Activated T-cell treated with anti-CD3 and anti-CD28 coated beads for 4 hours (primary cell): Measurements from ENCODE around the gene SERPINF2.
"Not testable (repeated sequence)": the region's sequence is repeated elsewhere in the genome, so short reads cannot be mapped to it uniquely, and the experiment has no call there.

Experiments used
- DNase-seq: peaks from one replicate; pipeline ENCODE4 v3.0.0-alpha.2; 2020

Gene SERPINF2

DNA sequence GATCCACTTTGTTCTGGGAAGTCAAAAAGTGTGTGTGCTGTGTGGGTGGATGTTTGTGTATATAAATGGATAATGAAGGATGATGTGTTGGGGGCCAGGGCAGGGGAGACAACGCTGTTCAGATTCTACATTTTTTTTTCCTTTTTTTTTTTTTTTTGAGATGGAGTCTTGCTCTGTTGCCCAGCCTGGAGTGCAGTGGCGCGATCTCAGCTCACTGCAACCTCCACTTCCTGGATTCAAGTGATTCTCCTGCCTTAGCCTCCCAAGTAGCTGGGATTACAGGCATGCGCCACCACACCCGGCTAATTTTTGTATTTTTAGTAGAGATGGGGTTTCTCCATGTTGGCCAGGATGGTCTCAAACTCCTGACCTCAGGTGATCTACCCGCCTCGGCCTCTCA, 22.0 kb downstream of the SERPINF2 start:
- DNase-seq, result not testable (repeated sequence)

DNA sequence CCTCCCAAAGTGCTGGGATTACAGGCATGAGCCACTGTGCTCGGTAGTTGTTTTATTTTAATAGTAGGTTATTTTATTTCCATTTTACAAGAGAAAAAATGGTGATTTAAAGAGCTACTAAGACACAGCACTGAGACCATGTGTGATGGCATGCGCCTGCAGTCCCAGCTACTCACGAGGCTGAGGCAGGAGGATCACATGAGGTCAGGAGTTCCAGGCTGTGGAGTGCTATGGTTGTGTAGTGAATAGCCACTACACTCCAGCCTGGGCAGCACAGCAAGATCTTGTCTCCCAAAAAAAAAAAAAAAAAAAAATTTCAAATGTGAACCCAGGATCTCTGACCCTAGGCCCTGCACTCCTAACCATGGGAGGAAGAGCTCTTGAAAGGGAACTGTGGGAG, 22.9 kb downstream of the SERPINF2 start:
- no peak for DNase-seq

DNA sequence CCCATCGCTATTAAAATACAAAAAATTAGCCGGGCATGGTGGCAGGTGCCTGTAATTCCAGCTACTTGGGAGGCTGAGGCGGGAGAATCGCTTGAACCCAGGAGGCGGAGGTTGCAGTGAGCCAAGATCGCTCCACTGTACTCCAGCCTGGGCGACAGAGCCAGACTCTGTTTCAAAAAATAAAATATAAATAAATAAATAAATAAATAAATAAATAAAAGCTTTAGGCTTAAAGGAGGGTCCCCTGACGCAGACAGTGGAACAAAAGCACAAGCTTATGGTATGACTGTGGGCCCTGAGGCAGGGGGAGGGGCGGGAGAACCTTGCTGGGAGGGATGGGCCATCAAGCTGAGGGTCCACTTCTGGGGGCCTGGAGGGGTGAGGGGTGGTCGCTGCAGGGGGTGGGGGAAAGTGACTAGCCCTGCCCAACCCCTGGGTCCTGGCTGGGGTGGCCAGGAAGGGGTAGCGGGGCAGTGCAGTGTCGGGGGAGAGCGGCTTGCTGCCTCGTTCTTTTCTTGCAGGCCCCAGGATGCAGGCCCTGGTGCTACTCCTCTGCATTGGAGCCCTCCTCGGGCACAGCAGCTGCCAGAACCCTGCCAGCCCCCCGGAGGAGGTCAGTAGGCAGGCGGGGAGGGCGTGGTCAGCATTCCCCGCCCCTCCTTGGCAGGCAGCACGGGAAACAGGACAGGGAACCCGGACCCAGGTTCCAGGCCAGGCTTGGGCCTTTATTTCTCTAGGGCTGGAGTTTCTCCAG, 23.9 kb downstream of the SERPINF2 start:
- no peak for DNase-seq

DNA sequence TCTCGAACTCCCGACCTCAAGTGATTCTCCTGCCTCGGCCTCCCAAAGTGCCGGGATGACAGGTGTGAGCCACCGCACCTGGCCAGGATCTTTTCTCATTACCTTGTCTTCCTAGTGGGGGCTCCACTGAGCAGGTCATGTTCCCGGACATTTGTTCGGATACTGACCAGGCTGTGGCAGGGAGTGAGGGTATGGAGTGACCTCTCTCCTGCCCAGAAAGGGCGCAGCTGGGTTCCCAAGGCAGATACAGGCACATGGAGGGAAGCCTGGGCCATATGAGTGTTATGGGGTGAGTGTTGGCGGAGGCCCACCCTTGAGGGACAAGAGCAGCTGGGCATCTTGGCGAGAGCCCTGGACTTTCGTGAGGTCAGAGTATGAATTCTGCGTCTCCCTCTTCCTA, 24.7 kb downstream of the SERPINF2 start:
- no peak for DNase-seq

DNA sequence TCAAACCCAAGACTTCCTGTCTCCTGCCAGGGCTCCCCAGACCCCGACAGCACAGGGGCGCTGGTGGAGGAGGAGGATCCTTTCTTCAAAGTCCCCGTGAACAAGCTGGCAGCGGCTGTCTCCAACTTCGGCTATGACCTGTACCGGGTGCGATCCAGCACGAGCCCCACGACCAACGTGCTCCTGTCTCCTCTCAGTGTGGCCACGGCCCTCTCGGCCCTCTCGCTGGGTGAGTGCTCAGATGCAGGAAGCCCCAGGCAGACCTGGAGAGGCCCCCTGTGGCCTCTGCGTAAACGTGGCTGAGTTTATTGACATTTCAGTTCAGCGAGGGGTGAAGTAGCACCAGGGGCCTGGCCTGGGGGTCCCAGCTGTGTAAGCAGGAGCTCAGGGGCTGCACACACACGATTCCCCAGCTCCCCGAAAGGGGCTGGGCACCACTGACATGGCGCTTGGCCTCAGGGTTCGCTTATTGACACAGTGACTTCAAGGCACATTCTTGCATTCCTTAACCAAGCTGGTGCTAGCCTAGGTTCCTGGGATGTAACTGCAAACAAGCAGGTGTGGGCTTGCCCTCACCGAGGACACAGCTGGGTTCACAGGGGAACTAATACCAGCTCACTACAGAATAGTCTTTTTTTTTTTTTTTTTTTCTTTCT, 27.3 kb downstream of the SERPINF2 start:
- no peak for DNase-seq

DNA sequence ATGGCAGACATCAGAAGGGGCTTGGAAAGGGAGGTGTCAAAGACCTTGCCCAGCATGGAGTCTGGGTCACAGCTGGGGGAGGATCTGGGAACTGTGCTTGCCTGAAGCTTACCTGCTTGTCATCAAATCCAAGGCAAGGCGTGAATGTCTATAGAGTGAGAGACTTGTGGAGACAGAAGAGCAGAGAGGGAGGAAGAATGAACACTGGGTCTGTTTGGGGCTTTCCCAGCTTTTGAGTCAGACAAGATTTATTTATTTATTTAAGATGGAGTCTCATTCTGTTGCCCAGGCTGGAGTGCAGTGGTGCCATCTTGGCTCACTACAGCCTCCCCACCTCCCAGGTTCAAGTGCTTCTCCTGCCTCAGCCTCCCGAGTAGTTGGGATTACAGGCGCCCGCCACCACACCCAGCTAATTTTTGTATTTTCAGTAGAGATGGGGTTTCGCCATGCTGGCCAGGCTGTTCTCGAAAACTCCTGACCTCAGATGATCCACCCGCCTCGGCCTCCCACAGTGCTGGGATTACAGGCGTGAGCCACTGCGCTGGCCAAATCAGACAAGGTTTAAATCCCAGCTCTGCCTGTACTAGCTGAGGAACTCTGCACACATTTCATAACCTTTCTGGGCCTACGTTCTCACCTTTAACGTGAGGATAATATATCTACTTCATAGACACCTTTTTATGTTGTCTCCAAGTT, 30.5 kb downstream of the SERPINF2 start:
- DNase-seq, result not testable (repeated sequence)

DNA sequence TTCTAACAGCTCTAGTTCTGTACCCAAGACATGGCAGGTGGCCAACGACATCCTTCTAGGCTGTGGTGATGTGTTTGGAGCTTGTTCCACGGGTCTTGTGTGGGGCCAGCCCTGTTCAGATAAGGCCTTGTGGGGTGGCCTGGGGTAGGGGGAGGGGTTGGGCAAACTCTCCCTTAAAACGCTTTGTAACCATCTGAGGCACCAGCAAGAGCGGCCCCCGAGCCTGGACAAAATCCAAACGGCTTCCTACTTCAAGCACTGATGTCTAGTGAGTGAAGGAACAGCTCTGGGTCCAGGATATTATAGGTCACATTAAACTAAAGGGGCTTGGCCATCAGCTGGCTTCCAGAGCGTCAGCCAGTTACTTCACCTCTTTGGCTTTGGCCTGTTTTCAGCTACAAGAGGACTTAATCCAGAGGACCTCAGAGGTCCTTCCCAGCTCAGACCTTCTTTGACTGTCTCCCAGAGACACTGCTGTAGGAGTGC, 31.1 kb downstream of the SERPINF2 start:
- no peak for DNase-seq

DNA sequence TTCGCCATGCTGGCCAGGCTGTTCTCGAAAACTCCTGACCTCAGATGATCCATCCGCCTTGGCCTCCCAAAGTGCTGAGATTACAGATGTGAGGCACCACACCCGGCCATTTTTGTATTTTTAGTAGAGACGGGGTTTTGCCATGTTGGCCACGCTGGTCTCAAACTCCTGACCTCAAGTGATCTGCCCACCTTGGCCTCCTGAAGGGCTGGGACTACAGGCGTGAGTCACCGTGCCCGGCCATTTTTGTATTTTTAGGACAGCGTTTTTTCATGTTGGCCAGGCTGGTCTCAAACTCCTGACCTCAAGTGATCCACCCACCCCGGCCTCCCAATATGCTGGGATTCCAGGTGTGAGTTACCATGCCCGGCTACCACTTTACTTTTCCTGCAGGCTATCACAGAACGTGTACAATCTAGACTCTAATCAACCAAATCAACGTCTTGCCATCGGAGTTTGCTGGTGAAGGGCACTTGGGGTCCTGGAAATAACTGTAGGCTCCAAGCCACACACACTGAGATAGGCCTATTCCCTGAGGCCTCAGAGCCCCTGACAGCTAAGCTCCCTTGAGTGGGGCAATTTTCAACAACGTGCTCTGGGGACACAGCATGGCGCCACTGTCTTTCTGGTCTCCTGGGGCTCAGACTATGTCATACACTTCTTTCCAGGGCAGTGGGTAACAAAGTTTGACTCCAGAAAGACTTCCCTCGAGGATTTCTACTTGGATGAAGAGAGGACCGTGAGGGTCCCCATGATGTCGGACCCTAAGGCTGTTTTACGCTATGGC, 31.9 kb downstream of the SERPINF2 start:
- DNase-seq, result no peak

DNA sequence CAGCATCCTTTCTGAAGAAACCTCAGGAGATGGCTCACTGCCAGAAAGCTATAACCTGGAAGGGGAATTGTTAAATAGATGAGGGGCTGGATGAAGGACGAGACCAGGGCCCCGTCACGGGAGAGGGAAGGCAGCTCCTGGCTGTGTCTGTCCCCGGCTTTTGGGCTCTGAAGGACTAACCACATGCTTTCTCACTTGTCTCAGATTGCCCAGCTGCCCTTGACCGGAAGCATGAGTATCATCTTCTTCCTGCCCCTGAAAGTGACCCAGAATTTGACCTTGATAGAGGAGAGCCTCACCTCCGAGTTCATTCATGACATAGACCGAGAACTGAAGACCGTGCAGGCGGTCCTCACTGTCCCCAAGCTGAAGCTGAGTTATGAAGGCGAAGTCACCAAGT, 33.7 kb downstream of the SERPINF2 start:
- DNase-seq, result no peak

DNA sequence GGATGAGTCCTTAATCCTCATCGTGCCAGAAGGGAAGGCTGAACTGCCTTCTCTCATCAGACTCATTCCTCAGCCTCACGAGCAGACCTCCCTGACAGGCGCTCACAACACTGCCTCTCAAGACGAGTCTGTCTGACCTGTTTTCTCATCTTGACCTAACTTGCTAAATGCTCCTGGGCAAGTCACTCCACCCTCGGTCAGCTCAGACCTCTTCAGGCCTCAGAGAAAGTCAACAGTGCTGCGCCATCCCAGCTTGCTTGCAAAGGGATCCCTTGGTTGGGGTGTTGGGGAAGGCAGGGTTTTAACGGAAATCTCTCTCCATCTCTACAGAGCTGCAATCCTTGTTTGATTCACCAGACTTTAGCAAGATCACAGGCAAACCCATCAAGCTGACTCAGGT, 34.2 kb downstream of the SERPINF2 start:
- no peak for DNase-seq

DNA sequence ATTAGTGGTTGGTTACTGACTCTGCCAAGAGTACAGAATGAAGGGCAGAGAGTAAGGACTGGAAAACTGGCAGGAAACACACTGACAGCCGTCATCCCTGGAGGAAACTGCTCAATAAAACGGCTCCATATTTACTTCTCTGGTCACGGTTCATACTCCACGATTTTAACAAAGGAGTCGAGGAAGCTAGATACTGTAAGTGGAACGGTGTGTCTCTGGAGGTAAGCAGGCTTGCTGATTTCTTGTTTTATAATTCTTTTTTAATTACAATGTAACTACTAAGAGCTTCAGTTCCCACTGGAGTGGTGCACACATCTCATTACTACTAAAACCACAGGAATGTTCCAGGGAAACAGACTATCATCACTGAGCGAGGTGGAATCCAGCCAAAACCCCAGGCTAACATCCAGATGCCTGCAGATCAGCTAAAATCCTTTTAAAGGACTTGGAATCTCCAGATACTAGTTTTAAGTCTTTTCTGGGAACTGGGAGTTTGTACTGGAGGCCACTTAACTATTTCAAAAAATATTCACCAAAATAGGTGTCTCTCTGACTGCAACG, 37.0 kb downstream of the SERPINF2 start:
- DNase-seq, result no peak

DNA sequence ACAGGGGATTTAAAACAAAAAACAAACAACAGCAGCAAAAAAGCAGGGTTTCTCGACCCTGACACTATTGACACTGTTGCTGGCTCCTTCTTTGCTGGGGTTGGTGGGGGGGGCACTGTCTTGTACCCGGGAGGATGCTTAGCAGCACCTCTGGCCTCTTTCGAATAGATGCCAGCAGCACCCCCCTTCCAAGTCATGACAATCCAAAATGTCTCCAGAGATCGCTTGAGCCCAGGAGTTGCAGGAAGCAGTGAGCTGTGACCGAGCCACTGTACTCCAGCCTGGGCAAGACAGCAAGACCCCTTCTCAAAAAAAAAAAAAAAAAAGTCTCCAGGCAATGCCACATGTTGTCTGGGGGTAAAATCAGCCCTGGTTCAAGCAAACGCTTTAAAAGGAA, 39.5 kb downstream of the SERPINF2 start:
- DNase-seq, result no peak

DNA sequence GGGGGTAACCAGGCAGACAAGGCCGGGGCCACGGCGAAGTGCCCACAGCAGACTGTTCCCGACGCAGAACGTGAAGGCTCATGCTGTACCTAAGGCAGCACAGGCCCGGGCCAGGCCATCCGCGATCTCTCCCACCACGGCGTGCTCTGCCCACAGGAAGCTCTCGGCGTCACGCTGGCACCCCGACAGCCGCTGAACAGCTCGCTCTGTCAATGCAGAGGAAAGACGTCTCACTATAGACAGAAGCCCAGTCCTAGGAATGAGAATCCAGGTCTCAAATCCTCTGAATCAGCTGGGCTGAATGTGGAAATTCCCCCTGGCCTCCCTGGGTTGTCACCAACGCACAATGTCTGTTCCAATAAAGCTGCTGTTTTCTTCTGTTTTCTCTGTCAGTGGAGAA, 40.6 kb downstream of the SERPINF2 start:
- DNase-seq, result no peak

DNA sequence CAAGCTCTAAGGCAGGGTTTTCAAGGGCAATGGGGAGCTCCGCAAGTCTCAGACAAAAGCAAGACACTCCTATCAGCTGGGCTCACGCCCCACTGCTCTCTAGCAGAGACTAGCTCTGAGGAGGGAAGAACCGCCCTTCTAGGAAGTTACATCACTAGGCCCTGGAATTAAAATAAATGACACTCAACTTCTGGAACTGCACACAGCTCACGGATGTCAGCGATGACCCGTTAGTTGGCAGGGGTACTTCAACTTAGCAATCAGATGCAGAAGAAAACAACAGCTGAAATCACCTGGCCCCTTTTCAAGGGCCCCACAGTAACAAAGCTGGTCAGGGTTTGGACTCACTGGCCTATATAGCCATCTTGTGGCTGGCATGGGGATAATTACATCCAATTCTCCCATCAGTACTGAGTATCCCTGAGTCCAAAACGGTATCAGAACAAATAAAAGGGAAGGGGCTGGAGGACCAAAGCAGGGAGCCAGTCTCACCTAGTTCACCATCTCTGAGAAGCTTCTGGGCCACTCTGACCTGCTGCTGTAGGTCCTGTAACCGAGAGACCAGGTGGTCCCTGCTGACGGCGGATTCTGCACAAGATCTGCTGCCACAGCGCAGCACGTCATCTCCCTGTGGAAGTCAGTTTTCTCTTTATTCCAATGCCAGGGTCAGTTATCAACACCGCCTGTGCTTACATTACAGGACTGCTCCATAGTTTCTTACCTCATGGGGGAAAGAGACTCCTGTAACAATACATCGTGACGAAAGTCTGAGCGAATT, 41.4 kb downstream of the SERPINF2 start:
- no peak for DNase-seq

DNA sequence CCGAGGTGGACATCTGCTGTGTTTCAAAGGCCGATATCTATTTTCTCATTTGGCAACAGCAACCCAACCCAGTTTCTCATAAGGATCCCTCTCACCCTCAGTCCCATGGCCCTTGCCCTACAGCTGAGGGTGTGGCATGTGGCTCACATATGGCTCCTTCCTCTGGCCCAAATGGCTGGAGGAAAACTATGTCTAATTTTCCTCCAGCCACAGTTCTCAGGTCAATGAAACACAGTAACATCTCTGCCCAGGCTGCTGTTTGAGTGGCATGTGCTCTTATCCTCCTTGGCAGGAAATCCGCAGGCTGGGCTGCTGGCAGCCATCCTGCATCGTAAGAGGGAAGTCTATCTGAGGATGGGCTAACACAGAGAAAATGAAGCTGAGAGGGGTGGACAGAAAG, 43.3 kb downstream of the SERPINF2 start:
- no peak for DNase-seq

DNA sequence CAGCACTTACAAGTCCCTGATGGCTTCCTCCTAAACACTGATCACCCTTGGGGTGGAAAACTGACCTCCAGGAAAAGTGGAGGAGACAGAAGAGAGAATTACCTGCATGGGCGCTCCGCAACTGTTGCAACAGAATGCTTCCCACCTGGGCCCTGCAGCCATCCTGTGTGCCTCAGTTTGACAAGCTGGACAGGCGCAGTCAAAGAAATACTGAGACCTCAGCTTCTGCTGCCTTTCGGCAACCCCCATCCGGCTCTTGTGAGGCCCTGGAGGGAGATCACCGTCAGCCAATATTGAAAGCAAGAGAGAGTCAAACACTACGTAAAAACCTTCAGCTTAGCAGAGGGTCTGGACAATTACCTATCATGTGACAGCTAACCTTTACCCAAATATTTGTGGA, 44.0 kb downstream of the SERPINF2 start:
- no peak for DNase-seq

DNA sequence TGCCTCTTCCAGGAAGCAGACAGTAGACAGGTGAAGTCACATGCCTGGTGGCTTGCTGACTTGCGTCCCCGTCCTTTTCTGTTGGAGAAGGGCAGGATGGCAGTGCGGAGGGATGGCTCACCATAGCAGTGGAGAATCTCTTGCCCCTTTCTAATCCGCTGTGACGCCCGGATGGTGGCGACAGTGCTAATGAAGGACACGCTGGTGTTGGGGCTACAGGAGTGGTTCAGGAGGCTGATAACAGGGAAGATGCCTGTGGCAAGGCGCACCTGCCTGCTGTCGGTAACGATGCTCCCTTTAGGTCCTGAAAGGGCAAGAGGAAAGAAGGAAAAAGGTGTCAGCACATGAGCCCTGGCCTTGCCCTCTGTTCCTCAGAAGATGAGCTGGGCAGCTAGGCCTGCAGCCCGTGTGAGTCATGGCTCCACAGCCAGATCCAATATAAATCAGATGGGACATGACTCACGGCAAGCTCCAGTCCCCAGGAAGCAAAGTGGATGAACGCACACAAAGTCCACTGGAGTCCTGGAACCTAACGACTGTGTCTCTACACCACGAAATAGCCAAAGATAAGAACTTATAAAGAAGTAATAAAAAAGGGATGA, 44.7 kb downstream of the SERPINF2 start:
- DNase-seq, result no peak

DNA sequence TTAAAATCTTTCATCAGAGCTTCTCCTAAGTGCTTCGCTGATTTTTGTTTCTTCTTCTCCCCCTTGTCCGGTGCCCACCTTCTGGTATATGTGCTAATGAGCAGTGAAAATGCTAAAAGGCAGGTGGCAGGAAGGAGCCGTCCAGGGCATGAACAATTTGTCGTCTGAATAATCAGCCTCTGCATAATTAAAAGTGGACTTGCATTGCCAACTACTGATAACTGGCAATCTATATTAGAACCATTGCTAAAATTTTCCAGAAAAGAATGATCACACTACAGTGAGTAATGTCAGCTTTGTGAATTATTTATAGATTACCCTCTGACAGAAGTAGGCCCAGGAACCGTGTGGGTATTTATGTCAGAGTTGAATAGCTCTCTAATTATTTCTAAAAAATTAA, 47.3 kb downstream of the SERPINF2 start:
- no peak for DNase-seq

DNA sequence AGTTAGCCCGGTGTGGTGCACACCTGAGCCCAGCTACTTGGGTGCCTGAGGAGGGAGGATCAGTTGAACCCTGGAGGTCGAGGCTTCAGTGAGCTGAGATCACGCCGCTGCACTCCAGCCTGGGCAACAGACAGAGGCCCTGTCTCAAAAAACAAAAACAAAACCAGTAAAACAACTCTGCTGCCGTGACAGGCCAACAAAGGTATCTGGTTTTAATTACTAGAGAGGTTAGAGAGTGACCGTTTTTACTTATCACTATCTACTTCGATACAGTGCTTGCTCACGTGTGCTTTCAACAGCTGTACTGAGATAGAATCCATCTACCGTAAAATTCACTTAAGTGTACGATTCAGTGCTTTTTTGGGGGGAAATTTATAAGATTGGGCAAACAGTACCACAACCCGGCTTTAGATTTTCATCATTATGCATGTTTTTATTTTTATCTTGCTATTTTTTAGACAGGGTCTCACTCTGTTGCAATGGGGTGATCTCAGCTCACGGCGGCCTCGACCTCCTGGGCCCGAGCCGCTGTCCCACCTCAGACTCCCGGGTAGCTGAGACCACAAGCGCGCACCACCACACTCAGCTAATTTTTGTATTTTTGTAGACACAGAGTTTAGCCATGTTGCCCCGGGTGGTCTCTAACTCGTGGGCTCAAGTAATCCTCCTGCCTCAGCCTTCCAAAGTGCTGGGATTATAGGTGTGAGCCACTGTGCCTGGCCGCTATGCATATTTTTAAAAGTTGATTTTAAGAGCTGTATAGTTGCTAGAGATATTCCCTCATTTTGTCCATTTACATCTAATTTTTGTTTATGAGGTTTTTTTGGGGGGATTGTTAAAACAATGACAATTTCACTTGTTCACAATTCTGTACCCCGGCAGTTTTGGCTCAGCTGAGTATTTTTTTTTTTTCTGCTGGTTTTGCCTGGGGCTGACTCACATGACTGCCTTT, 50.1 kb downstream of the SERPINF2 start:
- no peak for DNase-seq

DNA sequence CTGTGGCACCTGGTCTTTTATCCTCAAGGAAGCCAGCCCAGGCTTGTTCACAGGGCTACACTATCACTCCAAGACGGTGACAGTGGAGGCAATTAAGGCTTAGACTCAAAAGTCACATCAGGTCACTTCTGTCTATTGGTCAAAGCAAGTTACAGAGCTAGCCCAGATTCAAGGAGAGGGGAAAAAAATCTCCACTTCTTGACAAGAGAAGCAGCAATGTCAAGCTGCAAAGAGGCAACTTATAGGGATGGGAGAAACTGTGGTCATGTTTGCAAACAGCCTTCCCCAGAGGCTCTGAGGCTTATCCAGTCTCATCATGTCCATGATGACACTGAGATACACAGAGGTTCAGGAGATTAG, 50.8 kb downstream of the SERPINF2 start:
- DNase-seq, result no peak

DNA sequence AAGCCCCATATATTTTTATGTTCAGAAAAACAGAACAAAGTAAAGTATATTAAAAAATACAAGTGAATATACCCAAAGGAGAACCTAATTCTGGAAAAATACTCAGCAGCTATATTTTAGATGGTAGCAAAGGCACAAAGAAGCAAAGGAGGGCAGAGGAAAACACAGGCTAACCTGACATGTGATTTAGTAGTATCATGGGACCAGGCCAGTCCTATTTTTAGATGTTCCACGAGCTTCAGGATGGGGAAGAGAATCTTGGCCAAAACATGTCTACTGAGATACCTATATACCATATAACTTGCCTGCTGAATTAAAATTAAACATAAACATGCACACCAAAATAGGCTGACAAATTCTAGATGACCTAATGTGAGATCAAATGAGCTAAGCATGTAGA, 54.1 kb downstream of the SERPINF2 start:
- no peak for DNase-seq
